GOT3 (cell line): ENCODE data around the gene HTT-AS.

ENCODE experiments used
- DNase-seq: peaks from one replicate; lab custom pipeline; 2025; ENCODE audit warnings: mixed read lengths; lab: John Stamatoyannopoulos, UW

The HTT-AS gene

GRCh38 chr4:3087115-3087797, 12.9 kb upstream of the HTT-AS start:
- DNase-seq: no peak

GRCh38 chr4:3085948-3086670, 11.8 kb upstream of the HTT-AS start:
- DNase-seq: no peak

- DNase-seq: no peak
These were observed 9.4 kb upstream of the HTT-AS start for GRCh38 chr4:3083732-3084131.

GRCh38 chr4:3082925-3083515, 8.7 kb upstream of the HTT-AS start:
- no peak for DNase-seq

- no peak for DNase-seq
These were observed 5.4 kb upstream of the HTT-AS start for GRCh38 chr4:3079694-3080123.

- no peak for DNase-seq
These were observed 3.5 kb upstream of the HTT-AS start for GRCh38 chr4:3077796-3078195.

GRCh38 chr4:3075652-3075981, 1.3 kb upstream of the HTT-AS start:
- no peak for DNase-seq

- peak; percentile 9 for DNase-seq
These were observed 711 bp upstream of the HTT-AS start for GRCh38 chr4:3074846-3075651.

- DNase-seq: no peak
These were observed 920 bp downstream of the HTT-AS start for GRCh38 chr4:3073158-3074077.

GRCh38 chr4:3071811-3072210, 2.5 kb downstream of the HTT-AS start:
- DNase-seq: no peak

GRCh38 chr4:3070709-3071500, 3.4 kb downstream of the HTT-AS start:
- no peak for DNase-seq

GRCh38 chr4:3069661-3070199, 4.6 kb downstream of the HTT-AS start:
- no peak for DNase-seq

GRCh38 chr4:3067473-3068001, 6.8 kb downstream of the HTT-AS start:
- no peak for DNase-seq

- DNase-seq: no peak
These were observed 7.4 kb downstream of the HTT-AS start for GRCh38 chr4:3066836-3067400.

GRCh38 chr4:3065551-3065950, 8.8 kb downstream of the HTT-AS start:
- DNase-seq: no peak

- no peak for DNase-seq
These were observed 11.9 kb downstream of the HTT-AS start for GRCh38 chr4:3062471-3062870.

- DNase-seq: no peak
These were observed 13.4 kb downstream of the HTT-AS start for GRCh38 chr4:3060946-3061345.

GRCh38 chr4:3059943-3060342, 14.4 kb downstream of the HTT-AS start:
- no peak for DNase-seq

- no peak for DNase-seq
These were observed 20.1 kb downstream of the HTT-AS start for GRCh38 chr4:3054169-3054759.
